NCI-H748 treated with DMSO at 0.1 percent for 48 hours (cell line): ENCODE data around the gene JOSD1.

Experiments
- DNase-seq: peaks from one replicate; lab custom pipeline; 2025; lab: John Stamatoyannopoulos, UW

Gene JOSD1

GRCh38 chr22:38733329-38733723 lies 32.6 kb upstream of the JOSD1 start:
- DNase-seq = no peak

- no peak for DNase-seq
These were observed 31.6 kb upstream of the JOSD1 start for GRCh38 chr22:38732251-38732815.

DNA sequence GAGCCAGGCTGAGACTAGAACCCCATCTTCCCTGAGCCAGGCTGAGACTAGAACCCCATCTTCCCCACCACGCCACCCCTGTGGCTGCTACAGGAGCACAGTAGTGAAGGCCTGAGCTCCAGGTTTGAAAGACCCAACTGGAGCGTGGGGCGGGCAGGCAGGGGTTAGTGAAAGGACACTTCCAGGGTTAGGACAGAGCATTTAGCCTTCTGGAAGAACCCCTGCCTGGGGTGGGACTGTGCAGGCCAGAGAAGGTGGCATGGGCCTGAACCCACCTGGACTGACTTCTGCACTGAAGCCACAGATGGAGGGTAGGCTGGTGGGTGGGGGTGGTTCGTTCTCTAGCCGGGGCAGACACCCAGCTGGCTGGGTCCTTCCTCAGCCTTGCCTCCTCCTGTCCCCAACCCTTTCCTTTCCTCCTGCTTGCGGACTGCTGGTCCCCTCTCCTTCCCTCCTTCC lies 31.0 kb upstream of the JOSD1 start:
- DNase-seq = no peak

GRCh38 chr22:38730411-38730871 lies 29.7 kb upstream of the JOSD1 start:
- DNase-seq = no peak

DNA sequence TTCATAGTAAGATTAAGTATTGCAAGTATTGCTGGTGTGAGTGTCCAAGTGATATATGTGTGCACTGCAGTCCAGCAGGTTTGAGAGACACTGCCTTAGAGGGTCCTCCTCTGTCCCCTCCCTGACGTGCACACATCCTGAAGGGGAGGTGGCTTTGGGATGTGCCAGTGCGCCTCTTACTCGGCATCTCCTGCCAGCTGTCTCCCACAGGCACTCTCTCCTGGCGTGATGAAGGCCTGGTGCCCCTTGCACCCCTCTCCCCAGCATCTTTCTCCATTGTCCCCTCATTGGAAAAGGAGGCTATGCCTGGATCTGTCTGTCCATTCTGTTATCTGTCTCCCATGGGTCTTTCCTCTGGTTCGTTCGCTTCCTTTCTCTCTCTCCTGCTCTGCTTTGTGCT lies 29.2 kb upstream of the JOSD1 start:
- no peak for DNase-seq

- no peak for DNase-seq
These were observed 28.4 kb upstream of the JOSD1 start for GRCh38 chr22:38728871-38729796.

- no peak for DNase-seq
These were observed 27.0 kb upstream of the JOSD1 start for GRCh38 chr22:38727530-38728451.

DNA sequence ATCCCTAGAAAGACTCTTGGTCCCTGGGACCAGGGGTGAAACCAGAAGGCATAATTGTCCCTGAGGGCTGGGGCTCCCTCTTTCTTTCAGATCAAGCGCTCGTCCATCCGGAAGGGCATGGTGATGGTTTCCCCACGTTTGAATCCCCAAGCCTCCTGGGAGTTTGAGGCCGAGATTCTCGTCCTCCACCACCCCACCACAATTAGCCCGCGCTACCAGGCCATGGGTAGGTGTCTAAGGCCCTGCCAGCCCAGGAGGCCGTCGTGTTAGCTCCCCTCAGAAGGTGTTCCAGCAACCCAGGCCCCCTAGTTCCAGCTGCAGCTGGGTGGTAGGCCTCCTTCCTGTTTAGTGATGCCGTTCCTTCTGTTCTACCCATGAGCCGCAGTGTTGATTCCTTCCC lies 26.4 kb upstream of the JOSD1 start:
- DNase-seq = no peak

- no peak for DNase-seq
These were observed 25.3 kb upstream of the JOSD1 start for GRCh38 chr22:38725900-38726655.

DNA sequence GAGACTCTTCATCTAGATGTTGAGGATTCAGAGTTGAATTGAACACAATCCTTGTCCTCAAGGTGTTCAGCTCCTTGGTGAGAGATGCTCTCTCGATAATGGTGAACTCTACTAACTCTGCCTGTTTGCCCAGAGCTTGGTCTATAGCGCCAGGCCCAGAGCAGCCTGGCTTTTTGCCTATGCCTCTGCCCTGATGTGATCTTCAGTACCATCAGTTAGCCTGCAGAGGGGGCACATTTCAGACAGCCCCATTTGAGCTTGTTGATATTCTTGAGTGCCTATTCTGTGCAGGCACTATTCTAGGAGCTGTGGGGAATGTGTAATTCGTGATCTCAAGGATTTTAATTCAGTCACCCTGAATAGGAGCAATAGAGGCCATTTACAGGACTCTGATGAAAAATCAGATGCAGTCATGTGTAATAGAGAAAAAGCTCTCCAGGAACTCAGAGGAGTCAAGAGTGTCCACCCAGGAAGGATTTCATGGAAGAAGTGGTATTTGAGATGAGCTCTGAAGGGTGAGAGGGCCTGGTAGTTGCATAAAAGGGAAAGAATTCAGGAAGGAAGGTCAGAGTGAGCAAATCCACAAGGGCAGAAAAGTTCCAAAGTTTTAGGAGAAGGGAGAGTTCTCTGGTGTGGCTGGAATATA lies 24.3 kb upstream of the JOSD1 start:
- DNase-seq = no peak

GRCh38 chr22:38724176-38724575 lies 23.4 kb upstream of the JOSD1 start:
- DNase-seq = no peak

DNA sequence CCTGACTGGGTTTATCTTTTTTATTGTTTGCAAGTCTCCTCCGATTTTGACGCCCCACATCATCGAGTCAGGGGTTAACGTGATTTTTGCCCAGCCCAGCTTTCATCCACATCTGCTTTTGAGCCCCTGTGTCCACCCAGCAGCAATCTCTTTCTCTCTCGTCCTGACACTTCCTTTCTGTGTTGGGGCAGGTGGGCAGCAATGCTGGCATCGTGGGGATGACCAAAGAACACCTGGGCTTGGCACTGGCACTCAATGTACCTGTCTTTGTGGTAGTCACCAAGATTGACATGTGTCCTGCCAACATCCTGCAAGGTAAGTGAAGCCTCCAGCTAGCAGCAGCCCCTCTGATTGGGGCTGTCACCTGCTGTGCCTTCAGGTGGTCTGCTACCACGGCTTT lies 20.8 kb upstream of the JOSD1 start:
- DNase-seq = no peak

GRCh38 chr22:38720350-38720749 lies 19.6 kb upstream of the JOSD1 start:
- no peak for DNase-seq

GRCh38 chr22:38719196-38719595 lies 18.5 kb upstream of the JOSD1 start:
- no peak for DNase-seq

DNA sequence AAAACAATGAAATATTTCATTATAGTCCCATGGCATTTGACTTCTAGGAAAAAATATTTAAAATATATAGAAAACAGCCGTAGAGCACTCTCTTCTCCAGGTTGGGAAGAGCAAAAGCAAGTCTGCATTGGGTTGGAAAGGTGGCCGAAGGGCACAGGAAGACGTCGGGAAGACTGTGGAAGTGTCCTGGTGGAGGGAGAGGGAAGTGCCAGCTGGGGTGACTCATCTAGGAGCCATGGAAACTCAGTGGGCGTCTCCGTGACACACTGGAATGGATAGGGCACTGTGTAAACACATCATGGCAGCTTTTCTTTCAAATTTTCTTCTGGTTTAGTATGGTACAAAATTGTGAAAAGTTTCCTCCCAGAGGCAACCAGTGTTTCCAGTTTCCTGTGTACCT lies 17.7 kb upstream of the JOSD1 start:
- no peak for DNase-seq

- DNase-seq = no peak
These were observed 16.5 kb upstream of the JOSD1 start for GRCh38 chr22:38717244-38717643.

- DNase-seq = no peak
These were observed 16.1 kb upstream of the JOSD1 start for GRCh38 chr22:38716826-38717225.

GRCh38 chr22:38716271-38716670 lies 15.5 kb upstream of the JOSD1 start:
- DNase-seq = no peak

DNA sequence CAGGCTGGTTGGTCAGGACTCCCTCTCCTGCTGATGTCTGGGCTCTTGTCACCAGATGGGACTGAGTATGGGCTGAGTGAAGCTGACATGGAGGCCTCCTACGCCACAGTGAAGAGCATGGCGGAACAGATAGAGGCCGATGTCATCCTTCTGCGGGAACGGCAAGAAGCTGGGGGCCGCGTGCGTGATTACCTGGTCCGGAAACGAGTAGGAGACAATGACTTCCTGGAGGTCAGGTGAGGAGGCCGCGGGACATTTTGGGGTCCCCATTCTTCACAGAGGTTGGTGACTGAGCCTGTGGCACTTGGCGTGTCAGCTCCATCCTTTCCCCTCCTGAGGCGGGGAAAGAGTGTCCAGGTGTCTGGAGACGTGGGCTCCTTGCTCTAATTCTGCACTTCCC lies 15.1 kb upstream of the JOSD1 start:
- no peak for DNase-seq

- no peak for DNase-seq
These were observed 14.5 kb upstream of the JOSD1 start for GRCh38 chr22:38715176-38715764.

GRCh38 chr22:38713921-38714320 lies 13.2 kb upstream of the JOSD1 start:
- DNase-seq = no peak
